Karpas-422 (cell line): ENCODE data around the gene NECTIN1. TPM values are rescaled to one million over a fixed set of nuclear protein-coding genes. Genes with fewer than 3 reads are reported as not detected.

Source experiments
- DNase-seq: peaks from one replicate; pipeline ENCODE4 v3.0.0-alpha.2; 2015
- H2AFZ ChIP-seq: fragments of 200-600 bp; sonication (generic); 2 replicates; pipeline ENCODE4 v1.6.1; 2014; ENCODE audit warnings: antibody characterized with exemption, low read length, mixed read lengths
- H3K27ac ChIP-seq: fragments of 200-600 bp; sonication (generic); 2 replicates; pipeline ENCODE4 v1.5.1; 2014; ENCODE audit warnings: mild to moderate bottlenecking, low read length, moderate library complexity
- H3K27me3 ChIP-seq: fragments of 200-600 bp; sonication (generic); 2 replicates; pipeline ENCODE4 v1.6.1; 2014; ENCODE audit warnings: low read length, mixed read lengths
- H3K36me3 ChIP-seq: fragments of 200-600 bp; sonication (generic); 2 replicates; pipeline ENCODE4 v1.6.1; 2014; ENCODE audit warnings: low read length, mixed read lengths; ENCODE audit not compliant: insufficient read depth
- H3K4me1 ChIP-seq: fragments of 200-600 bp; sonication (generic); 2 replicates; pipeline ENCODE4 v1.6.1; 2014; ENCODE audit warnings: mild to moderate bottlenecking, low read length, mixed read lengths
- H3K4me2 ChIP-seq: fragments of 200-600 bp; sonication (generic); 2 replicates; pipeline ENCODE4 v1.6.1; 2014; ENCODE audit warnings: low read length, low read depth, mild to moderate bottlenecking; ENCODE audit not compliant: poor library complexity, severe bottlenecking
- H3K4me3 ChIP-seq: fragments of 200-600 bp; sonication (generic); 2 replicates; pipeline ENCODE4 v1.5.1; 2014; ENCODE audit warnings: mild to moderate bottlenecking, antibody characterized with exemption, low read length, mixed read lengths
- H3K79me2 ChIP-seq: fragments of 200-600 bp; sonication (generic); 2 replicates; pipeline ENCODE4 v1.6.1; 2014; ENCODE audit warnings: mild to moderate bottlenecking, low read length, mixed read lengths
- H3K9ac ChIP-seq: fragments of 200-600 bp; sonication (generic); 2 replicates; pipeline ENCODE4 v1.6.0; 2014; ENCODE audit warnings: low read length
- H3K9me2 ChIP-seq: fragments of 200-600 bp; sonication (generic), shearing (Covaris generic); replicated peaks from 2 replicates; pipeline ENCODE4 v1.6.0; 2014; ENCODE audit warnings: mild to moderate bottlenecking, low read length, moderate library complexity; ENCODE audit not compliant: insufficient read depth
- H3K9me3 ChIP-seq: fragments of 300-700, 200-600 bp; sonication (generic); 2 replicates; pipeline ENCODE4 v1.6.1; 2014; ENCODE audit warnings: low read length, mixed read lengths
- H4K20me1 ChIP-seq: fragments of 200-600 bp; sonication (generic); 2 replicates; pipeline ENCODE4 v1.6.1; 2014; ENCODE audit warnings: mild to moderate bottlenecking, antibody characterized with exemption, low read length, low read depth; ENCODE audit not compliant: insufficient read depth
- total RNA-seq: library from RNA; depleted of rRNA; stranded (reverse); fragments of >200 nt; shearing (Covaris generic); gene quantifications from 2 replicates; pipeline ENCODE4 v1.2.3, GENCODE V29; 2014; ENCODE audit warnings: low replicate concordance

The NECTIN1 gene
- total RNA-seq, 1 experiment from 2014 or later = not detected

DNA sequence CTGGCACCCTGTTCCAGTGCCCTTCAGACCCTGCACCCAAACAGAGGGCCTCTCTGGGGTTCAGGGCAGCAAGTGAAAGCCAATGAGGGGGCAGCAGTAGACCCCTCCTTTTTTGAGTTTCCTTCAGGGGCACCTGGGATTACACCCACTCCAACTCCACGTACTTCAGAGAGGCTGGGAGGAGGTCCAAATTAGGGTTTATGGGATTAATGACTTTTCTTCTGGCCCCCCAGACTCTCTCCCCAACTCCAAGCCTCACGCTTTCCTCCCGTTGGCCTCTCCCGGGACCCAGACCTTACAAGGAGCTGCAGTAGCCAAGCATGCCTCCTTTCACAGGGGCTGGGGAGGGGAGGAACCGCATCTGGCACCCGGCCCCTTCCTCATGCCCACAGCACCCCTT is 101.7 kb downstream of the NECTIN1 start:
- Histone ChIP-seq H3K79me2 (no peaks in the 10 kb centered on the region), H3K4me3 (no peak overlapping the region), H3K4me1 (no peaks in the 10 kb centered on the region), H3K9me3 (no peaks in the 10 kb centered on the region), H3K36me3 (no peaks in the 10 kb centered on the region), H4K20me1 (no peaks in the 10 kb centered on the region), H3K9me2 (no peaks in the 10 kb centered on the region), H3K27ac (no peak overlapping the region), H3K27me3 (no peaks in the 10 kb centered on the region), H2AFZ (no peak overlapping the region), H3K4me2 (no peak overlapping the region), H3K9ac (no peak overlapping the region)
- no peak for DNase-seq

DNA sequence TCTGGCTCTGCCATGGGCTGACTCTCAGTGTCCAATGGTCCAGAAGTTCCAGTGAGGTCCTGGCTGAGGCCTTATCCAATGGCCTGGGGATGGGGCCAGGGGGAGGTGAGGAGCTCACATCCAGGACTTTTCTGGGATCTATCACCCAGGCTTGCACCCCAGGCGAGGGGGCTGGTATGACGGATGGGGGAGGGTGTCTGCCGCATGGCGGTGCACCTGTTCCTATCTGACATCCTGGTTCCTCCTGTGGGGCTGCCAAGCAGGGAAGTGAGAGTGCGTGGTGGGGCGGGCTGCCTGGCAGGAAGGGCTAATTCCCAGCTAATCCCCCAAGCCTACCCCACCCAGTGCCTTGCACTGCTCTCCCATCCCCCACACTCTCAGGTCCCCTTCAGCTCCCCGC is 102.1 kb downstream of the NECTIN1 start:
- Histone ChIP-seq H3K9ac (no peak overlapping the region), H3K27me3 (no peaks in the 10 kb centered on the region), H4K20me1 (no peaks in the 10 kb centered on the region), H2AFZ (no peak overlapping the region), H3K79me2 (no peaks in the 10 kb centered on the region), H3K27ac (no peak overlapping the region), H3K9me2 (no peaks in the 10 kb centered on the region), H3K36me3 (no peaks in the 10 kb centered on the region), H3K9me3 (no peaks in the 10 kb centered on the region), H3K4me3 (no peak overlapping the region), H3K4me1 (no peaks in the 10 kb centered on the region), H3K4me2 (no peak overlapping the region)
- DNase-seq = no peak

DNA sequence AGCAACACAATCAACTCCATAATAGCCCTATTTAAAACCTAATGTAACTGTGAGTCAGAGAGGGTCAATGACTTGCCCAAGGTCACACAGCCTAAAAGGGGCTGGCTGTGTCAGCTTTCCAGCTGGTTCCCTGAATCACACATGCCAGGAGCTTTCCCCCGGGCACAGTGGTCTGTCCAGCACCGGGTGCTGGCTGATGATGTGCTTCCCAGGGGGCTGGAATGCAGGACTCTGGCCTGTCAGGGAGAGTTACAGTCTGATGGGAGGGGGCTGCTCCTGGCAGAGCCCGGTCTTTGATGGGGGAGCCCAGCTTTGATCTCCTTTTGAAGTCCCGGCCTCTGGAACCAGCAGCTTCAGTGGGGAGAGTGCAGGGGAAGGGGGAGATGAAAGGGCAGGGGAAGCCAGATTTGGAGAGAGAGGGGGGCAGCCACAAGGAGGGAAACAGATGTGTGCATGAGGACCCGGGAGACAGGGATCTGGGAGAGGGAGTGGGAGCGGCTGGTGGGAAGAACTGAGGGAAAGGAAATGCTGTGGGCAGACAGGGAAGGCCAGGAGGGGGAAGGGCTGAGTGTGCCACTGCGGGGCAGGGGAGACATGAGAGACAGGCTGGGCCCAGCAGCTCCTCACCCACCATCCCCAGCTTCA is 102.7 kb downstream of the NECTIN1 start:
- H3K27ac ChIP-seq = no peak overlapping the region
- no peaks in the 10 kb centered on the region for H3K79me2 ChIP-seq
- H3K27me3 ChIP-seq = no peaks in the 10 kb centered on the region
- no peaks in the 10 kb centered on the region for H3K9me2 ChIP-seq
- H3K4me1 ChIP-seq = no peaks in the 10 kb centered on the region
- H2AFZ ChIP-seq = no peak overlapping the region
- H3K36me3 ChIP-seq = no peaks in the 10 kb centered on the region
- H3K9ac ChIP-seq = no peak overlapping the region
- no peaks in the 10 kb centered on the region for H4K20me1 ChIP-seq
- no peak overlapping the region for H3K4me2 ChIP-seq
- no peak for DNase-seq
- no peak overlapping the region for H3K4me3 ChIP-seq
- H3K9me3 ChIP-seq = no peaks in the 10 kb centered on the region

DNA sequence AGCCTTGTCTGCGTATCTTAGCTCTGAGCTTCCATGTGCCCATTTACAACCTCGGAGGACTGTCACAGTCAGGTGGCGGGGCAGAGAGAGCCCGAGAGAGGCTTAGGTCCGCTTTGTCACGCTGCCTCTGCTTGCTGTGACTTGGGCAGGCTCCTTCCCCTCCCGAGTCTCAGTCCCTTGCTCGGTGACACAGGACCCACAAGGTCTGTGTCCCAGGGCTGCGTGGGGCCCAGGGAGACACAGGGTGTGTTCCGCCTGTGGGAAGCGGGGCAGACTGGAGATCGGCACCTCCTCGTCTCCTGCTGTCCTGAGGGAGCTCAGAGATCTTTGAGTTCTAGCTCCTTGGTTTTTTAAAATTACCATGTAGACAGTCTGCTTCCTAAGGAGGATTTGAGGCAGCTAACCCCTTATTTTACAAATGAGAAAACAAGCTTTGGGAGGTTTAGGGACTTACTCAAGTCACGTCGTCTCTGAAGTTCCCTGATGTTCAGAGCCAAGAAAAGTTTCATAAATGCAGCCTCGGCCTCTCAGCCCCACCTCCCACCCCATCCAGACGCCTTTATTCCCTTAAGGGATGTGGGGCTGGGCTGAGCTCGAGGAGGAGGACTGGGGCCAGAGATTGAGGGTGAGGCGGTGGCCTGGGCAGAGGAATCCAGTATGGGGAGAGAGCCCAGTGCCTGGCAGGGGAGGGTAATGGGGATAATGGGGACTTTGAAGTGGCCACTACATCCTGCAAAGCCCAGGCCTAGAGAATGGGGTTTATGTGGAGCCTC is 103.6 kb downstream of the NECTIN1 start:
- H3K27ac ChIP-seq = no peak overlapping the region
- H3K9me2 ChIP-seq = no peaks in the 10 kb centered on the region
- no peaks in the 10 kb centered on the region for H4K20me1 ChIP-seq
- no peak overlapping the region for H3K9ac ChIP-seq
- no peaks in the 10 kb centered on the region for H3K79me2 ChIP-seq
- H3K9me3 ChIP-seq = no peaks in the 10 kb centered on the region
- H3K27me3 ChIP-seq = no peaks in the 10 kb centered on the region
- no peaks in the 10 kb centered on the region for H3K4me1 ChIP-seq
- no peak overlapping the region for H2AFZ ChIP-seq
- H3K4me2 ChIP-seq = no peak overlapping the region
- DNase-seq = no peak
- H3K36me3 ChIP-seq = no peaks in the 10 kb centered on the region
- H3K4me3 ChIP-seq = no peak overlapping the region

DNA sequence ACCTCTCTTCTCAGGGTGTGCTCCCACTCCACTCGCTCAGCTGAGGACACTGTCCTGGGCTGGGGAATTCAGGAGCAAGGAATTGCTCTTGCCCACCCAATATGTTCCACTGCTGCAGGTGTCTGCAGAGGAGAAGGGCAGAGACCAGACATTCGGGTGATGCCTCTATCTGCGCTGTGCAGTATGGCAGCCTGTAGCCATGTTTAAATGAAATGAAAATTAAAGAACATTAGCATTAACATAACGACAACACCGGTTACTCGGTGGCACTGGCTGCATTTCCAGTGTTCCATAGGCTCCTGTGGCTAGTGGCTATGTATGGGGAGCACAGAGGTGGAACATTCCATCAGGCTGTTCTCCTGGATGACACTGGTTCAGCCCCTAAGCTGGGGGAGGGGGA is 104.4 kb downstream of the NECTIN1 start:
- DNase-seq = no peak
- H3K4me1 ChIP-seq = no peaks in the 10 kb centered on the region
- H3K4me3 ChIP-seq = no peak overlapping the region
- H3K9me2 ChIP-seq = no peaks in the 10 kb centered on the region
- H3K4me2 ChIP-seq = no peak overlapping the region
- H2AFZ ChIP-seq = no peak overlapping the region
- H3K27ac ChIP-seq = no peak overlapping the region
- no peaks in the 10 kb centered on the region for H3K79me2 ChIP-seq
- no peaks in the 10 kb centered on the region for H3K27me3 ChIP-seq
- H3K9me3 ChIP-seq = no peaks in the 10 kb centered on the region
- H3K9ac ChIP-seq = no peak overlapping the region
- H4K20me1 ChIP-seq = no peaks in the 10 kb centered on the region
- H3K36me3 ChIP-seq = no peaks in the 10 kb centered on the region

DNA sequence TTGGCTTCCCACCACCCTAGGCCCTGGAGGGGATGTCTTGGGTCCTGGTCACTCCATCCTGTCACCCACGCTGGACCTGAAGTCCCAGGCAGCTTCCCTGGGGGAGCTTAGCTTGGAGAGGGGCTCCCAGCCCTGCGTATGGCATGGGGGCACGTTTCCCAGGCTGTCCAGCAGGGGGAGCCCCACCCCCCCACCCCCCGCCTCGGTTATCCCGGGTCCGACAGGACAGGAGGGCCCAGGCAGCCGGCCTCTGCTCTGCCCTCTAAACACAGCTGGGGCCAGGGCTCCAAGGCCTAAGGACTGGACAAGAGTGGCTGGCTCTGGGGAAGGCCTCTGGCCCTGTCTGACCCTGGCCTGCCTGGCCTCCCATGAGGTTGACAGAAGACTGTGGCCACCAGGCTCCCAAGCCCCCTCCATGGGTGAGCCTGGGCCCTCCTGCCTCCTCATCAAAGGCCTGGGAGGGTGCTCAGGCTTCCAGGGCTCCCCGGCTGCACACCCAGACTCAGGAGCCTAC is 104.8 kb downstream of the NECTIN1 start:
- Histone ChIP-seq H3K36me3 (no peaks in the 10 kb centered on the region), H3K27me3 (no peaks in the 10 kb centered on the region), H3K4me2 (no peak overlapping the region), H4K20me1 (no peaks in the 10 kb centered on the region), H3K4me1 (no peaks in the 10 kb centered on the region), H3K9me2 (no peaks in the 10 kb centered on the region), H3K9me3 (no peaks in the 10 kb centered on the region), H3K79me2 (no peaks in the 10 kb centered on the region), H3K4me3 (no peak overlapping the region), H3K27ac (no peak overlapping the region), H3K9ac (no peak overlapping the region), H2AFZ (no peak overlapping the region)
- peak; percentile 44 for DNase-seq

DNA sequence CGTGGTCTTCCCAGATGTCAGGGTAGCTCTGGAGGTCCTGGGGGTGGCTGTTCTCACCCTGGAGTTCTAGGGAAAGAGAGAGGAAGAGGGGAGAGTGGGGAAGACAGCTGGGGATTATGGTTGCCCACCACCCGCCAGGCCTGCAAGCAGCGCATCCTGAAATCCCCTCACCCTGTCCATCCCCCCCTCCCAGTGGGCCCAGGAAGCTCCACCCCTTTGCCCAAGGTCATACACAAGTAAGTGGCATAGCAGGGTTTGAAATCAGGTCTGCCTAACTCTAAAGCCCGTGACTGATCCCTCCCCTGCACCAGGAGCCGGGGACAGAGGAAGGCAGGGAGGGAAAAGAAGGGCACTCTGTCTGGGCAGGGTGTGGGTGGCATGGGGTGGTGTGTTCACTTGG is 105.3 kb downstream of the NECTIN1 start:
- Histone ChIP-seq H3K9me2 (no peaks in the 10 kb centered on the region), H3K9me3 (no peaks in the 10 kb centered on the region), H3K4me1 (no peaks in the 10 kb centered on the region), H3K9ac (no peak overlapping the region), H4K20me1 (no peaks in the 10 kb centered on the region), H3K4me2 (no peak overlapping the region), H3K27ac (no peak overlapping the region), H3K79me2 (no peaks in the 10 kb centered on the region), H3K36me3 (no peaks in the 10 kb centered on the region), H2AFZ (no peak overlapping the region), H3K27me3 (no peaks in the 10 kb centered on the region), H3K4me3 (no peak overlapping the region)
- DNase-seq = no peak

DNA sequence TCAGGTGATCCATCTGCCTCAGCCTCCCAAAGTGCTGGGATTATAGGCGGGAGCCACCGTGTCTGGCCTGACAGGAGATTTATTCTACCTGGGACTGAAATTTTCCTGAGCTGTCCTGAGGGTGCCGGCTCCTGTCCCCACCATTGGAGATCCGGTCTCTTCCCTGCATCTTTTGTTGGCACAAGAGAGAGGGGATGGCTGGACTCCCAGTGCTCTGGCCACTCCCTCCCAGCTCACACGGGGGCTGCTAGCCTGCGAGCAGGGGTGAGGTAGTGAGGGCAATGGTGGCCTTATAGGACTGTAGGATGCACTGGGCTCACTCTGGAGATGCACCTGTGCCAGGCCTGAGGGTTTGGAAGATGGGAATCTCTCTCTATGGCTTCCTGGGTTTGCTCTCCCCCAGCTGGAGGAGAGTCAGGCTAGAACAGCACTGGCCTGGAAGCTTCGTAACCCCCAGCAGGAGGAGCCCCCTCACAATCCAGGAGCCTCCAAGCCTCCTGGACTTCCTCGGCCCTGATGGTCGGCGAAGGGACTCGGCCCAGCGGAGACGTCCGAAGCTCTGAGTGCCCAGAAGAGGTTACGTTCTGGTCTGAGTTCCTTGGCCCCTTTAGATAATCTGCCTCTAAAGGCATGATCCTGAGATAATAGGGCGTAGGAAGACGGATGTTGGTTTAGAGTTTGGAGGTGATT is 106.4 kb downstream of the NECTIN1 start:
- Histone ChIP-seq H3K27me3 (no peaks in the 10 kb centered on the region), H3K79me2 (no peaks in the 10 kb centered on the region), H3K4me2 (no peak overlapping the region), H3K4me1 (no peaks in the 10 kb centered on the region), H3K9me2 (no peaks in the 10 kb centered on the region), H3K4me3 (no peak overlapping the region), H3K9me3 (no peaks in the 10 kb centered on the region), H2AFZ (no peak overlapping the region), H3K27ac (no peak overlapping the region), H4K20me1 (no peaks in the 10 kb centered on the region), H3K9ac (no peak overlapping the region), H3K36me3 (no peaks in the 10 kb centered on the region)
- DNase-seq = no peak
